Astrocyte (in vitro differentiated cells and primary cell): ENCODE results near the gene SFXN3. TPM values are rescaled to one million over a fixed set of nuclear protein-coding genes. Genes with fewer than 3 reads are reported as not detected.

ENCODE experiments used
- DNase-seq: peaks from one replicate; pipeline ENCODE4 v3.0.0-alpha.2; 2010; ENCODE audit warnings: low read depth
- FAIRE-seq: peaks from 2 replicates; lab custom pipeline; 2011; peaks lifted over from hg19 to GRCh38; lab: Jason Lieb, UNC
- H2AFZ ChIP-seq: 2 replicates; pipeline ENCODE4 v1.6.0; 2012; ENCODE audit warnings: low read depth, low read length, inconsistent platforms
- H3K27ac ChIP-seq: 2 replicates; pipeline ENCODE4 v1.5.1; 2011; ENCODE audit warnings: low read depth, low read length, inconsistent platforms
- H3K27me3 ChIP-seq: 2 replicates; pipeline ENCODE4 v1.6.0; 2011; ENCODE audit warnings: low read length, inconsistent platforms; ENCODE audit not compliant: insufficient read depth
- H3K36me3 ChIP-seq: 2 replicates; pipeline ENCODE4 v1.5.1; 2011; ENCODE audit warnings: low read length, inconsistent platforms; ENCODE audit not compliant: insufficient read depth
- H3K4me1 ChIP-seq: 2 replicates; pipeline ENCODE4 v1.5.1; 2011; ENCODE audit warnings: low read length, inconsistent platforms; ENCODE audit not compliant: insufficient read depth
- H3K4me2 ChIP-seq: 2 replicates; pipeline ENCODE4 v1.6.0; 2012; ENCODE audit warnings: low read length, inconsistent platforms
- H3K4me3 ChIP-seq: 2 replicates; pipeline ENCODE4 v1.5.1; 2011; ENCODE audit warnings: low read depth, mild to moderate bottlenecking, low read length, inconsistent platforms; ENCODE audit not compliant: insufficient read depth
- H3K79me2 ChIP-seq: 2 replicates; pipeline ENCODE4 v1.6.0; 2012; ENCODE audit warnings: mild to moderate bottlenecking, low read length, inconsistent platforms; ENCODE audit not compliant: insufficient read depth
- H3K9ac ChIP-seq: 2 replicates; pipeline ENCODE4 v1.6.0; 2012; ENCODE audit warnings: mild to moderate bottlenecking, low read length, inconsistent platforms
- H3K9me3 ChIP-seq: 2 replicates; pipeline ENCODE4 v1.5.1; 2012; ENCODE audit warnings: low read depth, mild to moderate bottlenecking, low read length, inconsistent platforms; ENCODE audit not compliant: insufficient read depth
- H4K20me1 ChIP-seq: 2 replicates; pipeline ENCODE4 v1.6.0; 2012; ENCODE audit warnings: low read length, inconsistent platforms; ENCODE audit not compliant: insufficient read depth
- H3K27ac Mint-ChIP-seq: one replicate; pipeline ENCODE4 v1.8.0; 2021; ENCODE audit warnings: mild to moderate bottlenecking, mixed read lengths; ENCODE audit not compliant: unreplicated experiment
- H3K27me3 Mint-ChIP-seq: one replicate; pipeline ENCODE4 v1.8.0; 2021; ENCODE audit warnings: low read depth, mixed read lengths; ENCODE audit not compliant: unreplicated experiment
- H3K36me3 Mint-ChIP-seq: one replicate; pipeline ENCODE4 v1.8.0; 2021; ENCODE audit warnings: low read depth, mixed read lengths; ENCODE audit not compliant: unreplicated experiment
- H3K4me1 Mint-ChIP-seq: one replicate; pipeline ENCODE4 v1.8.0; 2021; ENCODE audit warnings: low read depth, mixed read lengths; ENCODE audit not compliant: unreplicated experiment
- H3K4me3 Mint-ChIP-seq: one replicate; pipeline ENCODE4 v1.8.0; 2021; ENCODE audit warnings: mild to moderate bottlenecking, moderate library complexity, mixed read lengths; ENCODE audit not compliant: unreplicated experiment
- H3K9me3 Mint-ChIP-seq: one replicate; pipeline ENCODE4 v1.8.0; 2021; ENCODE audit warnings: mild to moderate bottlenecking, mixed read lengths; ENCODE audit not compliant: unreplicated experiment
- EZH2 ChIP-seq: IDR thresholded peaks from 2 replicates; pipeline ENCODE4 v1.6.1; 2012; ENCODE audit warnings: mild to moderate bottlenecking, low read length, inconsistent platforms; ENCODE audit not compliant: insufficient read depth
- total RNA-seq: library from RNA; stranded (reverse); gene quantifications from 2 replicates; pipeline ENCODE4 v1.2.1, GENCODE V29; 2021
- TF ChIP-seq, protein P1 (sequence below): IDR thresholded peaks from 2 replicates; pipeline ENCODE4 v1.5.1; 2011; ENCODE audit warnings: low read depth, mild to moderate bottlenecking, inconsistent platforms, low read length, moderate library complexity; ENCODE audit not compliant: insufficient read depth

The SFXN3 gene
- total RNA-seq, 1 donor from 2014 or later, result 68.3 TPM

- H3K9me3 Mint-ChIP-seq, result peaks cover 3% of the 10 kb centered on the region
- H3K27me3 Mint-ChIP-seq, result no peaks in the 10 kb centered on the region
- H3K27ac ChIP-seq, result no peak overlapping the region
- peak overlapping the region; percentile 100 for H2AFZ ChIP-seq
- no peak overlapping the region for H3K27ac Mint-ChIP-seq
- H3K27me3 ChIP-seq, result no peaks in the 10 kb centered on the region
- peaks cover 53% of the 10 kb centered on the region for H3K79me2 ChIP-seq
- DNase-seq (no peak), FAIRE-seq (no peak)
- H4K20me1 ChIP-seq, result peaks cover 32% of the 10 kb centered on the region
- peak overlapping the region; percentile 86 for H3K9ac ChIP-seq
- H3K36me3 Mint-ChIP-seq, result peaks cover 18% of the 10 kb centered on the region
- H3K9me3 ChIP-seq, result no peaks in the 10 kb centered on the region
- no peak for TF ChIP-seq EZH2
- TF ChIP-seq, protein P1, sequence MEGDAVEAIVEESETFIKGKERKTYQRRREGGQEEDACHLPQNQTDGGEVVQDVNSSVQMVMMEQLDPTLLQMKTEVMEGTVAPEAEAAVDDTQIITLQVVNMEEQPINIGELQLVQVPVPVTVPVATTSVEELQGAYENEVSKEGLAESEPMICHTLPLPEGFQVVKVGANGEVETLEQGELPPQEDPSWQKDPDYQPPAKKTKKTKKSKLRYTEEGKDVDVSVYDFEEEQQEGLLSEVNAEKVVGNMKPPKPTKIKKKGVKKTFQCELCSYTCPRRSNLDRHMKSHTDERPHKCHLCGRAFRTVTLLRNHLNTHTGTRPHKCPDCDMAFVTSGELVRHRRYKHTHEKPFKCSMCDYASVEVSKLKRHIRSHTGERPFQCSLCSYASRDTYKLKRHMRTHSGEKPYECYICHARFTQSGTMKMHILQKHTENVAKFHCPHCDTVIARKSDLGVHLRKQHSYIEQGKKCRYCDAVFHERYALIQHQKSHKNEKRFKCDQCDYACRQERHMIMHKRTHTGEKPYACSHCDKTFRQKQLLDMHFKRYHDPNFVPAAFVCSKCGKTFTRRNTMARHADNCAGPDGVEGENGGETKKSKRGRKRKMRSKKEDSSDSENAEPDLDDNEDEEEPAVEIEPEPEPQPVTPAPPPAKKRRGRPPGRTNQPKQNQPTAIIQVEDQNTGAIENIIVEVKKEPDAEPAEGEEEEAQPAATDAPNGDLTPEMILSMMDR, result no peak
- peak overlapping the region; percentile 95 for H3K4me3 Mint-ChIP-seq
- peaks cover 19% of the 10 kb centered on the region for H3K4me1 ChIP-seq
- peaks cover 10% of the 10 kb centered on the region for H3K4me1 Mint-ChIP-seq
- peaks cover 26% of the 10 kb centered on the region for H3K36me3 ChIP-seq
- peak overlapping the region; percentile 92 for H3K4me3 ChIP-seq
- H3K4me2 ChIP-seq, result peak overlapping the region; percentile 99
These were observed 42.9 kb upstream of the SFXN3 start for GRCh38 chr10:100988166-100988565.

- Histone ChIP-seq H2AFZ (no peak overlapping the region), H4K20me1 (peaks cover 30% of the 10 kb centered on the region), H3K9me3 (no peaks in the 10 kb centered on the region), H3K4me2 (peak overlapping the region; percentile 99), H3K27ac (no peak overlapping the region), H3K27me3 (no peaks in the 10 kb centered on the region), H3K9ac (no peak overlapping the region), H3K79me2 (peaks cover 53% of the 10 kb centered on the region), H3K4me1 (peaks cover 19% of the 10 kb centered on the region), H3K4me3 (no peak overlapping the region), H3K36me3 (peaks cover 30% of the 10 kb centered on the region)
- peaks cover 10% of the 10 kb centered on the region for H3K4me1 Mint-ChIP-seq
- TF ChIP-seq, protein P1, result no peak
- TF ChIP-seq EZH2, result no peak
- peaks cover 18% of the 10 kb centered on the region for H3K36me3 Mint-ChIP-seq
- no peak for DNase-seq
- H3K4me3 Mint-ChIP-seq, result no peak overlapping the region
- no peaks in the 10 kb centered on the region for H3K27me3 Mint-ChIP-seq
- no peak overlapping the region for H3K27ac Mint-ChIP-seq
- H3K9me3 Mint-ChIP-seq, result peaks cover 3% of the 10 kb centered on the region
- FAIRE-seq, result no peak
These were observed 41.9 kb upstream of the SFXN3 start for GRCh38 chr10:100989088-100989487.

DNA sequence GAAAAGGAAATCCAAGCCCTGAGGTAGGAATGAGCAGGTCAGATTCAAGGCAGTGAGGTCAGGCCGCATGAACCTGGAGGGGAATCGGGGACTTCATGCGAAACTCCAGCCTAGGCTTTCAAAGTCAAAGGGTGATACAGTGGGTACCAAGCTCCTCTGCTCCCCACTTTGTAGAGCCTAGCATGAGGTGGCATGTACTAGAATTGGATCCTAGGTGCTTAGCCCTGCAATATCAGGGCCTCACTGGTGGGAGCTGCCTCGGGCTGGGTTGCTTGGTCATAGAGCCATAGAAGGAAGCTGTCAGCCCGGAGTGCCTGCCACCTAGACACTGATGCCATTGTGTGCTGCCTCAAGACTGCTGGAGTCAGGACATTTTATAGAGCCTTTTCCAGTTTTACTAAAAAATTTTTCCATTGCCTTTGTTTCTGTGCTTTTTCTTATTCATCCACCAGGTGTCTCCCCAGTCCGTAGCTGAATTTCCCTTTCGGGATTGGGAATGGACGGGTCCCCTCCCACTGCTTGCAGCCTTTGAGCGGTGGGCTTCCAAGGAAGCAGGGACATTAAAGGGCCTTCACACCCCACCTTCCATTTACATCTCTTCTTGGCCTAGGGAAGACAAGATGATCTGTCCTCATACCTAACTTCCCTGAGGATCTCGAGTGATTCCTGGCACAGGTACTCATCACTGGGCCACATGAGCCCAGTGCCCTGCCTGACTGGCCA, 36.9 kb upstream of the SFXN3 start:
- Histone ChIP-seq H3K27me3 (no peaks in the 10 kb centered on the region), H2AFZ (no peak overlapping the region), H3K4me1 (peaks cover 21% of the 10 kb centered on the region), H3K36me3 (peaks cover 27% of the 10 kb centered on the region), H3K27ac (no peak overlapping the region), H3K9me3 (no peaks in the 10 kb centered on the region), H3K4me2 (no peak overlapping the region), H3K79me2 (peaks cover 20% of the 10 kb centered on the region), H3K9ac (no peak overlapping the region), H4K20me1 (peaks cover 6% of the 10 kb centered on the region), H3K4me3 (no peak overlapping the region)
- Mint-ChIP-seq H3K9me3 (peaks cover 3% of the 10 kb centered on the region), H3K36me3 (peaks cover 15% of the 10 kb centered on the region), H3K27me3 (no peaks in the 10 kb centered on the region), H3K27ac (no peak overlapping the region), H3K4me1 (peaks cover 4% of the 10 kb centered on the region), H3K4me3 (peak overlapping the region; percentile 34)
- no peak for FAIRE-seq
- TF ChIP-seq, protein P1, result peak; percentile 59
- no peak for TF ChIP-seq EZH2
- DNase-seq, result no peak
